Measurements from ENCODE around the gene ATF1. TPM values are rescaled to one million over a fixed set of nuclear protein-coding genes. Genes with fewer than 3 reads are reported as not detected.
A peak's percentile ranks its signal among the peaks of the same experiment; 100 is the strongest.

Gene ATF1
- total and polyA plus RNA-seq, 2 experiments from 2014 or later, result 24.7 to 35.5 TPM

- WGBS (ENCODE audit: low lambda C conversion rate, missing lambda C conversion rate), result 94% methylated on average over 3 of the region's 3 CpGs
- H3K79me2 ChIP-seq, result peaks cover 68% of the 10 kb centered on the region
- H3K4me1 ChIP-seq (ENCODE audit: insufficient read depth), result peaks cover 19% of the 10 kb centered on the region
- H3K36me3 ChIP-seq (replicated peaks; ENCODE audit: insufficient read depth, low read depth), result no peaks in the 10 kb centered on the region
- no peak for TF ChIP-seq EZH2phosphoT487 (IDR thresholded peaks at IDR 0.05; ENCODE audit: low read depth, severe bottlenecking, unreplicated experiment)
- TF ChIP-seq CTCF (IDR thresholded peaks at IDR 0.05; ENCODE audit: poor library complexity), result no peak
- TF ChIP-seq EZH2 (IDR thresholded peaks at IDR 0.05; ENCODE audit: borderline replicate concordance), result no peak
- no peak overlapping the region for H2AFZ ChIP-seq
- H3K4me3 ChIP-seq, result no peak overlapping the region
- H3K27ac ChIP-seq, result peak overlapping the region; percentile 94
- H3K27me3 ChIP-seq, result no peaks in the 10 kb centered on the region
- no peaks in the 10 kb centered on the region for H4K20me1 ChIP-seq (ENCODE audit: insufficient read depth, poor library complexity, severe bottlenecking)
- H3K4me2 ChIP-seq, result no peak overlapping the region
- H3K9me2 ChIP-seq (replicated peaks; ENCODE audit: insufficient read depth), result no peaks in the 10 kb centered on the region
- no peaks in the 10 kb centered on the region for H3K9me3 ChIP-seq (ENCODE audit: low read depth)
- no peak for DNase-seq (ENCODE audit: low spot score)
These were observed 21.6 kb downstream of the ATF1 start for GRCh38 chr12:50785406-50786001.

GRCh38 chr12:50786498-50787231, 22.8 kb downstream of the ATF1 start:
- H3K4me2 ChIP-seq, result no peak overlapping the region

GRCh38 chr12:50787618-50788017, 23.7 kb downstream of the ATF1 start:
- Histone ChIP-seq H3K79me2 (peaks cover 72% of the 10 kb centered on the region), H4K20me1 (ENCODE audit: insufficient read depth, poor library complexity, severe bottlenecking) (no peaks in the 10 kb centered on the region), H3K4me2 (no peak overlapping the region), H3K4me3 (no peak overlapping the region), H2AFZ (no peak overlapping the region), H3K36me3 (replicated peaks; ENCODE audit: insufficient read depth, low read depth) (no peaks in the 10 kb centered on the region), H3K9me2 (replicated peaks; ENCODE audit: insufficient read depth) (no peaks in the 10 kb centered on the region), H3K27me3 (no peaks in the 10 kb centered on the region), H3K9me3 (ENCODE audit: low read depth) (no peaks in the 10 kb centered on the region), H3K27ac (peak overlapping the region; percentile 94), H3K4me1 (ENCODE audit: insufficient read depth) (peaks cover 19% of the 10 kb centered on the region)
- no peak for TF ChIP-seq EZH2 (IDR thresholded peaks at IDR 0.05; ENCODE audit: borderline replicate concordance)
- TF ChIP-seq EZH2phosphoT487 (IDR thresholded peaks at IDR 0.05; ENCODE audit: low read depth, severe bottlenecking, unreplicated experiment), result no peak
- no peak for TF ChIP-seq CTCF (IDR thresholded peaks at IDR 0.05; ENCODE audit: poor library complexity)
- WGBS (ENCODE audit: low lambda C conversion rate, missing lambda C conversion rate), result 98% methylated on average over 2 of the region's 2 CpGs
- no peak for DNase-seq (ENCODE audit: low spot score)

More at GRCh38 chr12:50786498-50787231, 22.8 kb downstream of the ATF1 start:
- Histone ChIP-seq H3K9me3 (ENCODE audit: low read depth) (no peaks in the 10 kb centered on the region), H3K9me2 (replicated peaks; ENCODE audit: insufficient read depth) (no peaks in the 10 kb centered on the region), H3K4me3 (no peak overlapping the region), H3K27me3 (no peaks in the 10 kb centered on the region), H2AFZ (no peak overlapping the region), H3K4me1 (ENCODE audit: insufficient read depth) (peaks cover 19% of the 10 kb centered on the region), H4K20me1 (ENCODE audit: insufficient read depth, poor library complexity, severe bottlenecking) (no peaks in the 10 kb centered on the region), H3K36me3 (replicated peaks; ENCODE audit: insufficient read depth, low read depth) (no peaks in the 10 kb centered on the region), H3K79me2 (peaks cover 68% of the 10 kb centered on the region), H3K27ac (peak overlapping the region; percentile 94)
- no peak for TF ChIP-seq EZH2phosphoT487 (IDR thresholded peaks at IDR 0.05; ENCODE audit: low read depth, severe bottlenecking, unreplicated experiment)
- no peak for TF ChIP-seq EZH2 (IDR thresholded peaks at IDR 0.05; ENCODE audit: borderline replicate concordance)
- TF ChIP-seq CTCF (IDR thresholded peaks at IDR 0.05; ENCODE audit: poor library complexity), result no peak
- DNase-seq (ENCODE audit: low spot score), result peak; percentile 67
- 63% methylated on average over 3 of the region's 3 CpGs for WGBS (ENCODE audit: low lambda C conversion rate, missing lambda C conversion rate)
